ENCODE data around the gene PTPRZ1. TPM values are rescaled to one million over a fixed set of nuclear protein-coding genes. Genes with fewer than 3 reads are reported as not detected.

The PTPRZ1 gene
- polyA plus RNA-seq, 3 donors: not detected

DNA sequence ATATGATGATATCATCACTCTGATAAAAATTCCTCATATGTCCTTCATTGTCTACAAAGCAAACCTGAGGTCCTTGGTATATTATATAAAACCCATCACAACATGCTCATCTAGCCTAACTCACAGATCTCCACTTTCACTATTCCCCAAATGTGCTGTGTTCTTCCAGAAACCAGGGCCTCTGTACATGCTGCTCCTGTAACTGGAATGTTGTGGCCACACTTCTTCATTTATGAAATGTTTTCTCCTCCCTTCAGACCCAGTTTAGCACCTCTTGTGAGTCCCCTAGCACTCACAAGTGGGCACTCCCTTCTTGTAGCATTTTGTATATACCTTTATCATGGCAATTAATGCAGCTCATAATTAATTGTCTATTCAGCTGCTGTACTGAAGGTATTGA, 209.2 kb downstream of the PTPRZ1 start:
- H3K4me3 Mint-ChIP-seq: no peak overlapping the region
- peaks cover 0 to 3% (median 0%) of the 10 kb centered on the region in 7 donors for H3K9me3 Mint-ChIP-seq
- Histone ChIP-seq H3K9me3 (replicated peaks in 1 of 2; ENCODE audit: control insufficient read depth in 1 of 2, insufficient read depth in 1 of 2, low read length in 2 of 2) (no peaks in the 10 kb centered on the region), H3K4me2 (replicated peaks; ENCODE audit: extremely low read depth, low read length, poor library complexity, severe bottlenecking) (no peak overlapping the region), H2AFZ (ENCODE audit: insufficient read depth, low read depth, low read length, poor library complexity, severe bottlenecking) (no peak overlapping the region), H3K4me1 (ENCODE audit: control insufficient read depth in 1 of 2, insufficient read depth in 2 of 2, low read length in 2 of 2) (no peaks in the 10 kb centered on the region), H3K27me3 (ENCODE audit: control insufficient read depth in 2 of 2, insufficient read depth in 2 of 2, low read length in 2 of 2) (no peaks in the 10 kb centered on the region), H3K9ac (ENCODE audit: insufficient read depth, low read length, poor library complexity, severe bottlenecking) (no peak overlapping the region), H3K36me3 (replicated peaks in 1 of 2; ENCODE audit: control insufficient read depth in 1 of 2, insufficient read depth in 2 of 2, low read length in 2 of 2) (no peaks in the 10 kb centered on the region), H3K27ac (ENCODE audit: low read depth in 1 of 2, low read length in 2 of 2) (no peak overlapping the region), H4K20me1 (ENCODE audit: insufficient read depth, low read length) (no peaks in the 10 kb centered on the region), H3K4me3 (replicated peaks in 1 of 3; ENCODE audit: low read depth in 2 of 3, low read length in 3 of 3) (no peak overlapping the region), H3K79me2 (ENCODE audit: insufficient read depth, low read length) (no peaks in the 10 kb centered on the region)
- no peaks in the 10 kb centered on the region for H3K27me3 Mint-ChIP-seq (ENCODE audit: low read depth in 3 of 3)
- H3K27ac Mint-ChIP-seq: no peak overlapping the region
- intact Hi-C loops (cut with micrococcal nuclease): no loop called here
- no peaks in the 10 kb centered on the region for H3K4me1 Mint-ChIP-seq
- H3K36me3 Mint-ChIP-seq: no peaks in the 10 kb centered on the region
- no peak for DNase-seq
- TF ChIP-seq CTCF (IDR thresholded peaks at IDR 0.05): no peak

- DNase-seq: no peak
- H3K9me3 ChIP-seq (replicated peaks in 1 of 2; ENCODE audit: control insufficient read depth in 1 of 2, insufficient read depth in 1 of 2, low read length in 2 of 2): no peaks in the 10 kb centered on the region
- whole genome bisulfite sequencing (ENCODE audit: insufficient coverage): no CpG with 5 or more reads among the region's 2 CpGs
- H4K20me1 ChIP-seq (ENCODE audit: insufficient read depth, low read length): no peaks in the 10 kb centered on the region
- no peaks in the 10 kb centered on the region for H3K36me3 ChIP-seq (replicated peaks in 1 of 2; ENCODE audit: control insufficient read depth in 1 of 2, insufficient read depth in 2 of 2, low read length in 2 of 2)
- Mint-ChIP-seq H3K27me3 (ENCODE audit: low read depth in 3 of 3) (no peaks in the 10 kb centered on the region), H3K4me3 (no peak overlapping the region), H3K9me3 (peaks cover 0 to 3% (median 0%) of the 10 kb centered on the region in 7 donors), H3K27ac (no peak overlapping the region), H3K4me1 (no peaks in the 10 kb centered on the region), H3K36me3 (no peaks in the 10 kb centered on the region)
- no peak overlapping the region for H3K4me3 ChIP-seq (replicated peaks in 1 of 3; ENCODE audit: low read depth in 2 of 3, low read length in 3 of 3)
- no peak overlapping the region for H3K9ac ChIP-seq (ENCODE audit: insufficient read depth, low read length, poor library complexity, severe bottlenecking)
- H3K27ac ChIP-seq (ENCODE audit: low read depth in 1 of 2, low read length in 2 of 2): no peak overlapping the region
- H3K27me3 ChIP-seq (ENCODE audit: control insufficient read depth in 2 of 2, insufficient read depth in 2 of 2, low read length in 2 of 2): no peaks in the 10 kb centered on the region
- intact Hi-C loops (cut with micrococcal nuclease): no loop called here
- no peak overlapping the region for H3K4me2 ChIP-seq (replicated peaks; ENCODE audit: extremely low read depth, low read length, poor library complexity, severe bottlenecking)
- no peaks in the 10 kb centered on the region for H3K4me1 ChIP-seq (ENCODE audit: control insufficient read depth in 1 of 2, insufficient read depth in 2 of 2, low read length in 2 of 2)
- no peaks in the 10 kb centered on the region for H3K79me2 ChIP-seq (ENCODE audit: insufficient read depth, low read length)
- H2AFZ ChIP-seq (ENCODE audit: insufficient read depth, low read depth, low read length, poor library complexity, severe bottlenecking): no peak overlapping the region
- TF ChIP-seq CTCF (IDR thresholded peaks at IDR 0.05): no peak
Measured at GRCh38 chr7:122082670-122083069, 209.7 kb downstream of the PTPRZ1 start.

All from CD14-positive monocyte (primary cell).